ENCODE measurements around the gene SMPD3. TPM values are rescaled to one million over a fixed set of nuclear protein-coding genes. Genes with fewer than 3 reads are reported as not detected.

The SMPD3 gene
- total and polyA plus RNA-seq, 2 of the 4 experiments (the other 2 are of a cell fraction), result not detected

DNA sequence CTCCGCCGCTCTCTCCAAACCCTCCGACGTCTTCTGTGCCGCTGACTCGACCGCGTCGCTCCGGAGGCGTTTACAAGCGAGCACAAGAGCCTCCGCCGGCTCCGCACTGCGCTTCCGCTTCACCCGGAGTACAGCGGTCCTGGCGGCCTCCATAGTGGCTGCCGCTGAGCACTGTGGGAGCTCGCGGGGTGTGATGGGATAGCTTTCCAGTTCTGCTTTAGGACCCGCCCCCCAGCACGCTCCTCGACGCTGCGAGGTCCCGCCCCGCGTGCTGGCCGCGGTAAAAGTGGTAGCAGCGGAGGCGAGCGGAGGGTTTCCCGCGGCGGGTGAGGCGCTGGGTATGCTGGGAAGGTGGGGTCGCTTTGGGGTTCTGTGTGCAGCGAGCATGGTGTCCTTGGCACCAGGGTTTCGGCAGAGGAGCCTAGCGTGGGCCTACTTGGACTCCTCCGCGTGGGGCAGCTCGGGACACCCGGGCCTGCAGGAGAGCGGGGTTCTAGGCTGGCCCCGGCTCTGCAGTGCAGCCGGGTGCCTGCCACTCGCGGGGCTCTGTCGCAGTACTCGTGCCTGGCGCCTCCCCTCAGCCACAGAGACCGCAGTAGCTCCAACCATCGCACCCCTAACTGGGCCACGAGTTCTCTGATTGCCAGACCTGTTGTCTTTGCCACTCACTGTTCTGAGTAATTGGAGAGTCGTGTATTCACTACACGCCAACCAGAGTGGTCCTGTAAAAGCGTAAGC is 137.4 kb downstream of the SMPD3 start, which contains the start of the genes PRMT7 and SLC7A6OS:
Gene PRMT7, plus strand, starts transcription at position 246 of the 738 bp plus-strand sequence. CDS start 4,961 bp downstream, outside the sequence.
Gene SLC7A6OS, minus strand, starts transcription at position 173 of the 738 bp plus-strand sequence. Its CDS starts 20 bp downstream, at position 153.
- no peaks in the 10 kb centered on the region; the same call in 1 of the 2 replicates for H3K9me1 ChIP-seq (ENCODE audit: insufficient read depth, low read length)
- peak within 1 kb of the TSS; percentile 98 for H3K4me2 ChIP-seq (ENCODE audit: low read depth, low read length)
- H4K8ac ChIP-seq (ENCODE audit: low read depth in 2 of 2, low read length in 2 of 2), result peak within 1 kb of the TSS; percentile 67 to 99
- intact Hi-C loops (cut with micrococcal nuclease) (loop anchor here (2.0 to 5.0 kb wide), 2 partner anchors 18 to 44 kb away; no protein-coding TSS in a partner anchor), in situ Hi-C loops (cut with MboI; ENCODE audit: low sequenced_read_pairs) (no loop called here), dilution Hi-C loops (cut with HindIII; ENCODE audit: low sequenced_read_pairs, unreplicated experiment) (no loop called here)
- H3K27me3 ChIP-seq (ENCODE audit: control insufficient read depth, insufficient read depth, low read length), result no peaks in the 10 kb centered on the region
- H3K56ac ChIP-seq (ENCODE audit: extremely low read depth, insufficient read depth, low read length), result peak within 1 kb of the TSS; percentile 92
- WGBS, 2 experiments (ENCODE audit: extremely low coverage in 2 of 2, insufficient read length in 1 of 2), result 0% methylated on average over 23 of the region's 62 CpGs; no CpG with 5 or more reads in 1 of the 2 experiments
- peak within 1 kb of the TSS; percentile 43 for H2AK5ac ChIP-seq (ENCODE audit: low read depth, low read length)
- H3K27ac ChIP-seq (ENCODE audit: insufficient read depth, low read length), result peak within 1 kb of the TSS; percentile 89
- peak within 1 kb of the TSS; percentile 93 for H4K5ac ChIP-seq (ENCODE audit: low read depth, low read length)
- H3K4ac ChIP-seq (ENCODE audit: low read depth, low read length), result peak within 1 kb of the TSS; percentile 84
- H4K91ac ChIP-seq (ENCODE audit: insufficient read depth, low read depth, low read length), result peak within 1 kb of the TSS; percentile 75
- H2BK20ac ChIP-seq (ENCODE audit: low read depth, low read length), result no peak within 1 kb of the TSS
- ATAC-seq (ENCODE audit: low read depth) (peak; percentile 100), DNase-seq (peak; percentile 84)
- ChIA-PET POLR2A (ENCODE audit: unreplicated experiment) (interaction anchor here (0.6 to 1.0 kb wide), 3 partner anchors 10 to 66 kb away, joined by 3 to 5 read pairs (median 3); partner anchors contain the start of gene PLA2G15), CTCF (interaction anchor here (0.8 to 1.2 kb wide), 3 partner anchors 28 to 47 kb away, joined by 3 to 6 read pairs (median 3); partner anchors contain the start of gene SLC7A6)
- H3K9ac ChIP-seq (ENCODE audit: low read depth, low read length), result peak within 1 kb of the TSS; percentile 85
- no TSS peak for BruUV-seq (replicated peaks)
- H3K4me3 ChIP-seq (ENCODE audit: insufficient read depth, low read depth, low read length), result peak within 1 kb of the TSS; percentile 97
- H3K4me1 ChIP-seq (ENCODE audit: control insufficient read depth, insufficient read depth, low read length), result peaks cover 9% of the 10 kb centered on the region
- H3K79me1 ChIP-seq (ENCODE audit: low read depth in 1 of 2, low read length in 2 of 2), result peaks cover 26 to 68% of the 10 kb centered on the region in 2 experiments
- H4K20me1 ChIP-seq (ENCODE audit: insufficient read depth, low read length), result peaks cover 11% of the 10 kb centered on the region; the same call in 1 of the 2 replicates
- H3K36me3 ChIP-seq (ENCODE audit: control insufficient read depth, insufficient read depth, low read length), result peaks cover 18% of the 10 kb centered on the region
- peak within 1 kb of the TSS; percentile 50; the same call in 1 of the 2 replicates for H3K18ac ChIP-seq (ENCODE audit: low read depth, low read length)
- peak within 1 kb of the TSS; percentile 98 for H2AFZ ChIP-seq (replicated peaks; ENCODE audit: low read length, poor library complexity)
- peak within 1 kb of the TSS; percentile 97 for H3K14ac ChIP-seq (replicated peaks; ENCODE audit: low read depth, low read length)
- H2BK15ac ChIP-seq (ENCODE audit: low read depth, low read length), result no peak within 1 kb of the TSS
- no peaks in the 10 kb centered on the region for H3K9me3 ChIP-seq (ENCODE audit: control insufficient read depth, insufficient read depth, low read length)
- H2BK5ac ChIP-seq (ENCODE audit: low read depth, low read length, poor library complexity, severe bottlenecking), result peak within 1 kb of the TSS; percentile 59
- peak within 1 kb of the TSS; percentile 92 for H3K23ac ChIP-seq (ENCODE audit: low read depth, low read length)
- H2AK9ac ChIP-seq (replicated peaks; ENCODE audit: low read depth, low read length, poor library complexity), result peak within 1 kb of the TSS; percentile 98
- H2BK120ac ChIP-seq (ENCODE audit: low read depth, low read length), result 0 out of 2 replicates have a peak within 1 kb of the TSS, but pooled peaks have one; percentile 21
- no peak for TF ChIP-seq NFE2L2 (IDR thresholded peaks at IDR 0.05; ENCODE audit: low read depth, low read length)
- no peak for TF ChIP-seq CHD1 (IDR thresholded peaks at IDR 0.05; ENCODE audit: low read depth, low read length)
- TF ChIP-seq RAD21 (IDR thresholded peaks at IDR 0.05; ENCODE audit: low read length), result no peak
- TF ChIP-seq, protein P1, sequence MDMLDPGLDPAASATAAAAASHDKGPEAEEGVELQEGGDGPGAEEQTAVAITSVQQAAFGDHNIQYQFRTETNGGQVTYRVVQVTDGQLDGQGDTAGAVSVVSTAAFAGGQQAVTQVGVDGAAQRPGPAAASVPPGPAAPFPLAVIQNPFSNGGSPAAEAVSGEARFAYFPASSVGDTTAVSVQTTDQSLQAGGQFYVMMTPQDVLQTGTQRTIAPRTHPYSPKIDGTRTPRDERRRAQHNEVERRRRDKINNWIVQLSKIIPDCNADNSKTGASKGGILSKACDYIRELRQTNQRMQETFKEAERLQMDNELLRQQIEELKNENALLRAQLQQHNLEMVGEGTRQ (IDR thresholded peaks at IDR 0.05; ENCODE audit: low read depth, low read length), result peak; percentile 34; the same call in 1 of the 2 replicates
- TF ChIP-seq RCOR1 (IDR thresholded peaks at IDR 0.05; ENCODE audit: insufficient replicate concordance, low read length), result no peak
- TF ChIP-seq RFX5 (IDR thresholded peaks at IDR 0.05; ENCODE audit: low read depth, low read length), result no peak
- TF ChIP-seq MAFK (IDR thresholded peaks at IDR 0.05; ENCODE audit: low read depth, low read length), result no peak
- TF ChIP-seq BHLHE40 (IDR thresholded peaks at IDR 0.05; ENCODE audit: low read depth, low read length), result peak; percentile 68; the same call in 1 of the 2 replicates
- TF ChIP-seq MXI1 (IDR thresholded peaks at IDR 0.05; ENCODE audit: borderline replicate concordance, low read depth, low read length), result peak; percentile 86
- TF ChIP-seq, protein P2, sequence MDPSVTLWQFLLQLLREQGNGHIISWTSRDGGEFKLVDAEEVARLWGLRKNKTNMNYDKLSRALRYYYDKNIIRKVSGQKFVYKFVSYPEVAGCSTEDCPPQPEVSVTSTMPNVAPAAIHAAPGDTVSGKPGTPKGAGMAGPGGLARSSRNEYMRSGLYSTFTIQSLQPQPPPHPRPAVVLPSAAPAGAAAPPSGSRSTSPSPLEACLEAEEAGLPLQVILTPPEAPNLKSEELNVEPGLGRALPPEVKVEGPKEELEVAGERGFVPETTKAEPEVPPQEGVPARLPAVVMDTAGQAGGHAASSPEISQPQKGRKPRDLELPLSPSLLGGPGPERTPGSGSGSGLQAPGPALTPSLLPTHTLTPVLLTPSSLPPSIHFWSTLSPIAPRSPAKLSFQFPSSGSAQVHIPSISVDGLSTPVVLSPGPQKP (IDR thresholded peaks at IDR 0.05; ENCODE audit: borderline replicate concordance, low read depth, low read length), result no peak
- TF ChIP-seq POLR2A (IDR thresholded peaks at IDR 0.05; ENCODE audit: low read depth, low read length), result peak; percentile 85
- TF ChIP-seq, protein P3, sequence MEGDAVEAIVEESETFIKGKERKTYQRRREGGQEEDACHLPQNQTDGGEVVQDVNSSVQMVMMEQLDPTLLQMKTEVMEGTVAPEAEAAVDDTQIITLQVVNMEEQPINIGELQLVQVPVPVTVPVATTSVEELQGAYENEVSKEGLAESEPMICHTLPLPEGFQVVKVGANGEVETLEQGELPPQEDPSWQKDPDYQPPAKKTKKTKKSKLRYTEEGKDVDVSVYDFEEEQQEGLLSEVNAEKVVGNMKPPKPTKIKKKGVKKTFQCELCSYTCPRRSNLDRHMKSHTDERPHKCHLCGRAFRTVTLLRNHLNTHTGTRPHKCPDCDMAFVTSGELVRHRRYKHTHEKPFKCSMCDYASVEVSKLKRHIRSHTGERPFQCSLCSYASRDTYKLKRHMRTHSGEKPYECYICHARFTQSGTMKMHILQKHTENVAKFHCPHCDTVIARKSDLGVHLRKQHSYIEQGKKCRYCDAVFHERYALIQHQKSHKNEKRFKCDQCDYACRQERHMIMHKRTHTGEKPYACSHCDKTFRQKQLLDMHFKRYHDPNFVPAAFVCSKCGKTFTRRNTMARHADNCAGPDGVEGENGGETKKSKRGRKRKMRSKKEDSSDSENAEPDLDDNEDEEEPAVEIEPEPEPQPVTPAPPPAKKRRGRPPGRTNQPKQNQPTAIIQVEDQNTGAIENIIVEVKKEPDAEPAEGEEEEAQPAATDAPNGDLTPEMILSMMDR (conservative IDR thresholded peaks at IDR 0.05; ENCODE audit: low read depth, low read length), result 0 out of 2 replicates have a peak, but pooled peaks have one; percentile 5
- TF ChIP-seq SMC3 (IDR thresholded peaks at IDR 0.05; ENCODE audit: low read depth, low read length), result no peak

All from IMR-90 (cell line).